GM12892 (cell line): ENCODE data around the gene TSHZ3.

Experiments
- POLR2A ChIP-seq: IDR thresholded peaks from 2 replicates; pipeline ENCODE4 v1.6.1; 2011; ENCODE audit warnings: low read depth, low read length, control low read depth
- TAF1 ChIP-seq: IDR thresholded peaks from 2 replicates; pipeline ENCODE4 v1.6.1; 2011; ENCODE audit warnings: low read depth, mild to moderate bottlenecking, control low read depth, low read length, borderline replicate concordance

DNA sequence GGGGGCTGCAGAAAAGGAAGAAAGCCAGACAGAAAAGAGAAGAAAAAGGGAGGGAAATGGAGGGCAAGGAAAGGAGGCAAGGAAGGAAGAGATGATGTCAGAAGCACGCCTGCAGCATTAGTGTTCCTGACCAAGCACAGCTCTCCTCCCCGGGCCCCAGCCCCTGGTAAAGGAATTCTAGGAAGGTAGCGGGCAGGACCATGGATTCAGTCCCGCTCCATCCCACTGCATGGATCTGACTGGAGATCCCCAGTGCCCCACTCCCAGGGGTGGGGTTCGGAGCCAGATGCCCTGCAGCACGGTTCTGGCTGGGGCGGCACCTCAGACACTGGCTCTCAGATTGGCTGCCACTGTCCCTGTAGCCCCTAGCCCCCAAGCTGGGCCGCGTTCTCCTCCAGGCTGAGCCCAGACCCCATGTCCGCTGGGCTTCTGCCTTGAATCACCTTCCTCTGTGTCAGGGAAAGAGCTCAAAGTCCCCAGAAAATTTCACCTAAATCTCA is 59.8 kb downstream of the TSHZ3 start:
- TF ChIP-seq TAF1 = no peak
- no peak for TF ChIP-seq POLR2A
